HepG2 (cell line): Measurements from ENCODE around the gene AP5Z1. TPM values are rescaled to one million over a fixed set of nuclear protein-coding genes. Genes with fewer than 3 reads are reported as not detected.

Experiments
- AGO1 ChIP-seq: fragments of 200-400 bp; formaldehyde crosslinking; IDR thresholded peaks from 2 replicates; pipeline ENCODE4 v1.6.1; 2017; ENCODE audit warnings: mild to moderate bottlenecking, low read depth, low read length, moderate library complexity; ENCODE audit not compliant: poor library complexity, severe bottlenecking
- ATF7-NPFF ChIP-seq: sonication (generic); formaldehyde crosslinking; IDR thresholded peaks from 2 replicates; pipeline ENCODE4 v1.8.1; 2023; ENCODE audit warnings: mild to moderate bottlenecking, low read depth, missing genetic modification reagents, moderate library complexity
- DNMT1 ChIP-seq: sonication (generic); formaldehyde crosslinking; IDR thresholded peaks from 2 replicates; pipeline ENCODE4 v1.5.1; 2020; ENCODE audit warnings: mild to moderate bottlenecking, missing genetic modification reagents
- HMG20A ChIP-seq: IDR thresholded peaks from 2 replicates; pipeline ENCODE4 v1.6.1; 2016; ENCODE audit warnings: borderline replicate concordance
- KMT2A ChIP-seq: sonication (generic); formaldehyde crosslinking; IDR thresholded peaks from 2 replicates; pipeline ENCODE4 v1.4.0; 2020; ENCODE audit warnings: missing genetic modification reagents
- RARA ChIP-seq: IDR thresholded peaks from 2 replicates; pipeline ENCODE4 v1.6.1; 2016; ENCODE audit warnings: missing genetic modification reagents, missing compliant biosample characterization
- RBFOX2 ChIP-seq: fragments of 200-400 bp; formaldehyde crosslinking; IDR thresholded peaks from 2 replicates; pipeline ENCODE4 v1.6.1; 2017; ENCODE audit warnings: low read depth, mild to moderate bottlenecking, low read length
- RFX1 ChIP-seq: fragments of 450-650 bp; IDR thresholded peaks from 2 replicates; pipeline ENCODE4 v1.6.1; 2017
- RFXANK ChIP-seq: IDR thresholded peaks from 2 replicates; pipeline ENCODE4 v1.6.1; 2016
- SKI ChIP-seq: fragments of 450-650 bp; IDR thresholded peaks from one replicate; pipeline ENCODE4 v1.6.1; 2018; ENCODE audit warnings: mild to moderate bottlenecking; ENCODE audit not compliant: partially characterized antibody
- TMF1 ChIP-seq: sonication (generic); formaldehyde crosslinking; IDR thresholded peaks from 2 replicates; pipeline ENCODE4 v1.8.1; 2022; ENCODE audit warnings: low read depth, missing genetic modification reagents
- XRCC5 ChIP-seq: fragments of 200-400 bp; formaldehyde crosslinking; optimal IDR thresholded peaks from 2 replicates; pipeline ENCODE3; 2017; ENCODE audit warnings: mild to moderate bottlenecking, low read length
- YEATS4 ChIP-seq: sonication (generic); formaldehyde crosslinking; IDR thresholded peaks from 2 replicates; pipeline ENCODE4 v1.4.0; 2020; ENCODE audit warnings: missing genetic modification reagents, borderline replicate concordance
- ZFP36L2 ChIP-seq: sonication (generic); formaldehyde crosslinking; IDR thresholded peaks from 2 replicates; pipeline ENCODE4 v1.4.0; 2020; ENCODE audit warnings: missing genetic modification reagents
- ZNF264 ChIP-seq: sonication (generic); formaldehyde crosslinking; IDR thresholded peaks from 2 replicates; pipeline ENCODE4 v1.4.0; 2020; ENCODE audit warnings: missing genetic modification reagents
- ZNF660 ChIP-seq: sonication (generic); formaldehyde crosslinking; IDR thresholded peaks from 2 replicates; pipeline ENCODE4 v1.5.1; 2020; ENCODE audit warnings: mild to moderate bottlenecking, low read depth, missing genetic modification reagents, borderline replicate concordance
- ZNF850 ChIP-seq: sonication (generic); formaldehyde crosslinking; conservative IDR thresholded peaks from 2 replicates; pipeline ENCODE4 v1.9.0; 2021; ENCODE audit warnings: mild to moderate bottlenecking, missing genetic modification reagents
- polyA plus RNA-seq, 8 experiments: library from polyadenylated mRNA; depleted of rRNA in 3 of 8; stranded (reverse) in 7 of 8; unstranded in 1 of 8; fragments of >200 nt; fragmentation: Illumina TruSeq in 4 of 8; extraction: Trizol in 4 of 8; gene quantifications; 2 replicates each; pipeline versions ENCODE4 v1.2.1 to v1.2.3, GENCODE V29; 2011 to 2016; ENCODE audit warnings: low read depth in 4 of 8, missing spikeins in 1 of 8, mixed read lengths in 1 of 8; ENCODE audit not compliant: insufficient read depth in 1 of 8
- total RNA-seq, 5 experiments: library from RNA; depleted of rRNA; stranded (reverse); fragments of >200 nt; fragmentation: Illumina TruSeq; extraction: Trizol; gene quantifications; 2 replicates each; pipeline ENCODE4 v1.2.3, GENCODE V29; 2016; ENCODE audit warnings: low read depth in 1 of 5
- TF ChIP-seq, protein P1 (sequence below): sonication (generic); formaldehyde crosslinking; conservative IDR thresholded peaks from 2 replicates; pipeline ENCODE4 v1.8.0; 2022; ENCODE audit warnings: mild to moderate bottlenecking, moderate library complexity, missing genetic modification reagents
- TF ChIP-seq, protein P2 (sequence below): sonication (generic); formaldehyde crosslinking; IDR thresholded peaks from 2 replicates; pipeline ENCODE4 v1.4.0; 2020; ENCODE audit warnings: missing genetic modification reagents
- TF ChIP-seq, protein P3 (sequence below): IDR thresholded peaks from 2 replicates; pipeline ENCODE4 v1.6.1; 2016; ENCODE audit warnings: mild to moderate bottlenecking, missing biosample characterization, missing genetic modification reagents
- TF ChIP-seq, protein P4 (sequence below): sonication (generic); formaldehyde crosslinking; IDR thresholded peaks from 2 replicates; pipeline ENCODE4 v1.5.0; 2020; ENCODE audit warnings: missing genetic modification reagents
- TF ChIP-seq, protein P5 (sequence below): fragments of 450-650 bp; IDR thresholded peaks from 2 replicates; pipeline ENCODE4 v1.6.1; 2016

The AP5Z1 gene
- total and polyA plus RNA-seq, 2 of the 13 experiments (the other 11 are each of a cell fraction or from before 2014, with no cell fraction given), result 9.3 to 15.1 TPM

DNA sequence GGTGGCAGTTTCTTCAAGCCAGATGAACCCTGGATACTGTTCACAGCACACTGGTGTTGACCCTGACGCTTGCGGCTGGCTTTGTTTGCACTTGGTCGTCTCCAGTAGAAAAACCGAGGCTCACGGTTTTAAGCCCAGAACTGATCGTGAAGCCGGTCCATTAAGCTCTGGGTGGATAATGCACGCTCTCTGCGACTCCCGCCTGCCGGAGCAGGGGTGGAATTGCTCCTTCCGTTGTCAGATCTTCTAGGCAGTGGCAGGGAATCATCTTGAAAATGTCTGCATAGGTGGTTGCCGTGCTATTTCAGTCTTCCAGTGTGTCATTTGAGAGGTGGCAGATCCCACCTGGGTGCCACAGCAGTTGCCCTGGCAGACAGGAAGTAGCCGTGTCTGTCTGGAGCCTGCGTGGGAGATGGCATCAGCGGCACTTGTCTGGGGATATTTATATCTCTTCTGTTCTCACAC, 35.9 kb upstream of the AP5Z1 start (continued):
- TF ChIP-seq, protein P1, sequence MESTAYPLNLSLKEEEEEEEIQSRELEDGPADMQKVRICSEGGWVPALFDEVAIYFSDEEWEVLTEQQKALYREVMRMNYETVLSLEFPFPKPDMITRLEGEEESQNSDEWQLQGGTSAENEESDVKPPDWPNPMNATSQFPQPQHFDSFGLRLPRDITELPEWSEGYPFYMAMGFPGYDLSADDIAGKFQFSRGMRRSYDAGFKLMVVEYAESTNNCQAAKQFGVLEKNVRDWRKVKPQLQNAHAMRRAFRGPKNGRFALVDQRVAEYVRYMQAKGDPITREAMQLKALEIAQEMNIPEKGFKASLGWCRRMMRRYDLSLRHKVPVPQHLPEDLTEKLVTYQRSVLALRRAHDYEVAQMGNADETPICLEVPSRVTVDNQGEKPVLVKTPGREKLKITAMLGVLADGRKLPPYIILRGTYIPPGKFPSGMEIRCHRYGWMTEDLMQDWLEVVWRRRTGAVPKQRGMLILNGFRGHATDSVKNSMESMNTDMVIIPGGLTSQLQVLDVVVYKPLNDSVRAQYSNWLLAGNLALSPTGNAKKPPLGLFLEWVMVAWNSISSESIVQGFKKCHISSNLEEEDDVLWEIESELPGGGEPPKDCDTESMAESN, result no peak
- TF ChIP-seq XRCC5 (no peak), ZNF264 (no peak), ATF7-NPFF (CRISPR knock-in tag) (no peak), YEATS4 (CRISPR knock-in tag) (no peak), RFXANK (CRISPR knock-in tag) (no peak), RBFOX2 (no peak), RFX1 (no peak), HMG20A (CRISPR knock-in tag) (no peak), TMF1 (CRISPR knock-in tag) (no peak), ZNF850 (CRISPR knock-in tag) (no peak), ZFP36L2 (CRISPR knock-in tag) (no peak), DNMT1 (no peak), RARA (CRISPR knock-in tag) (peak; percentile 63), ZNF660 (CRISPR knock-in tag) (no peak), SKI (peak; percentile 46), AGO1 (no peak), KMT2A (CRISPR knock-in tag) (peak; percentile 60; the same call in 1 of the 2 replicates)
- TF ChIP-seq, protein P2, sequence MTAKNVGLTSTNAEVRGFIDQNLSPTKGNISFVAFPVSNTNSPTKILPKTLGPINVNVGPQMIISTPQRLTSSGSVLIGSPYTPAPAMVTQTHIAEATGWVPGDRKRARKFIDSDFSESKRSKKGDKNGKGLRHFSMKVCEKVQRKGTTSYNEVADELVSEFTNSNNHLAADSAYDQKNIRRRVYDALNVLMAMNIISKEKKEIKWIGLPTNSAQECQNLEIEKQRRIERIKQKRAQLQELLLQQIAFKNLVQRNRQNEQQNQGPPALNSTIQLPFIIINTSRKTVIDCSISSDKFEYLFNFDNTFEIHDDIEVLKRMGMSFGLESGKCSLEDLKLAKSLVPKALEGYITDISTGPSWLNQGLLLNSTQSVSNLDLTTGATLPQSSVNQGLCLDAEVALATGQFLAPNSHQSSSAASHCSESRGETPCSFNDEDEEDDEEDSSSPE (CRISPR knock-in tag), result no peak
- TF ChIP-seq, protein P3, sequence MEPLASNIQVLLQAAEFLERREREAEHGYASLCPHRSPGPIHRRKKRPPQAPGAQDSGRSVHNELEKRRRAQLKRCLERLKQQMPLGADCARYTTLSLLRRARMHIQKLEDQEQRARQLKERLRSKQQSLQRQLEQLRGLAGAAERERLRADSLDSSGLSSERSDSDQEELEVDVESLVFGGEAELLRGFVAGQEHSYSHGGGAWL (CRISPR knock-in tag), result no peak
- TF ChIP-seq, protein P4, sequence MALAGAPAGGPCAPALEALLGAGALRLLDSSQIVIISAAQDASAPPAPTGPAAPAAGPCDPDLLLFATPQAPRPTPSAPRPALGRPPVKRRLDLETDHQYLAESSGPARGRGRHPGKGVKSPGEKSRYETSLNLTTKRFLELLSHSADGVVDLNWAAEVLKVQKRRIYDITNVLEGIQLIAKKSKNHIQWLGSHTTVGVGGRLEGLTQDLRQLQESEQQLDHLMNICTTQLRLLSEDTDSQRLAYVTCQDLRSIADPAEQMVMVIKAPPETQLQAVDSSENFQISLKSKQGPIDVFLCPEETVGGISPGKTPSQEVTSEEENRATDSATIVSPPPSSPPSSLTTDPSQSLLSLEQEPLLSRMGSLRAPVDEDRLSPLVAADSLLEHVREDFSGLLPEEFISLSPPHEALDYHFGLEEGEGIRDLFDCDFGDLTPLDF (CRISPR knock-in tag), result no peak
- TF ChIP-seq, protein P5, sequence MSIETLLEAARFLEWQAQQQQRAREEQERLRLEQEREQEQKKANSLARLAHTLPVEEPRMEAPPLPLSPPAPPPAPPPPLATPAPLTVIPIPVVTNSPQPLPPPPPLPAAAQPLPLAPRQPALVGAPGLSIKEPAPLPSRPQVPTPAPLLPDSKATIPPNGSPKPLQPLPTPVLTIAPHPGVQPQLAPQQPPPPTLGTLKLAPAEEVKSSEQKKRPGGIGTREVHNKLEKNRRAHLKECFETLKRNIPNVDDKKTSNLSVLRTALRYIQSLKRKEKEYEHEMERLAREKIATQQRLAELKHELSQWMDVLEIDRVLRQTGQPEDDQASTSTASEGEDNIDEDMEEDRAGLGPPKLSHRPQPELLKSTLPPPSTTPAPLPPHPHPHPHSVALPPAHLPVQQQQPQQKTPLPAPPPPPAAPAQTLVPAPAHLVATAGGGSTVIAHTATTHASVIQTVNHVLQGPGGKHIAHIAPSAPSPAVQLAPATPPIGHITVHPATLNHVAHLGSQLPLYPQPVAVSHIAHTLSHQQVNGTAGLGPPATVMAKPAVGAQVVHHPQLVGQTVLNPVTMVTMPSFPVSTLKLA, result no peak
